Measurements from ENCODE around the gene PSME2. TPM values are rescaled to one million over a fixed set of nuclear protein-coding genes. Genes with fewer than 3 reads are reported as not detected.

Gene PSME2
- total and polyA plus RNA-seq, 2 experiments from 2014 or later, result 54.0 to 259 TPM

- TF ChIP-seq ZNF462 (CRISPR knock-in tag; IDR thresholded peaks at IDR 0.05) (no peak), EZH2phosphoT487 (IDR thresholded peaks at IDR 0.05; ENCODE audit: unreplicated experiment) (no peak), ZNF331 (CRISPR knock-in tag; IDR thresholded peaks at IDR 0.05; ENCODE audit: low read depth) (no peak), CTCF (conservative IDR thresholded peaks at IDR 0.05; ENCODE audit: low read depth in 2 of 2) (no peak), JUNB (IDR thresholded peaks at IDR 0.05; ENCODE audit: unreplicated experiment) (no peak), CREB1 (CRISPR knock-in tag; IDR thresholded peaks at IDR 0.05; ENCODE audit: low read depth) (no peak), NANOG (IDR thresholded peaks at IDR 0.05; ENCODE audit: borderline replicate concordance) (no peak), POLR2AphosphoS5 (IDR thresholded peaks at IDR 0.05; ENCODE audit: low read depth) (no peak)
These were observed 14.2 kb downstream of the PSME2 start (continued) for GRCh38 chr14:24132061-24132685.
